A673 (cell line): ENCODE data around the gene KCTD16.

ENCODE experiments used
- CTCF ChIP-seq: fragments of 300-800, 200-600 bp; sonication (generic); conservative IDR thresholded peaks from 2 replicates; pipeline ENCODE4 v1.5.1; 2017; ENCODE audit warnings: low read depth, mild to moderate bottlenecking, antibody characterized with exemption, low read length, moderate library complexity, mixed read lengths
- EZH2 ChIP-seq: fragments of 200-600 bp; sonication (generic); IDR thresholded peaks from 2 replicates; pipeline ENCODE4 v1.6.1; 2017; ENCODE audit warnings: borderline replicate concordance, low read depth, mild to moderate bottlenecking, mixed read lengths, antibody characterized with exemption, low read length; ENCODE audit not compliant: poor library complexity, severe bottlenecking

GRCh38 chr5:144457160-144457559, 286.5 kb downstream of the KCTD16 start:
- TF ChIP-seq CTCF (no peak), EZH2 (no peak)
